Fibroblast of villous mesenchyme (primary cell): ENCODE measurements around the gene TPSD1. TPM values are rescaled to one million over a fixed set of nuclear protein-coding genes. Genes with fewer than 3 reads are reported as not detected.

Source experiments
- DNase-seq: peaks from one replicate; pipeline ENCODE4 v3.0.0-alpha.2; 2010; ENCODE audit warnings: low read depth
- H3K4me3 ChIP-seq: 2 replicates; pipeline ENCODE4 v1.5.1; 2011; ENCODE audit warnings: low read depth, mild to moderate bottlenecking, low read length
- total RNA-seq: library from RNA; depleted of rRNA; stranded (reverse); fragments of >200 nt; gene quantifications from 2 replicates; pipeline ENCODE4 v1.2.3, GENCODE V29; 2012
- TF ChIP-seq, protein P1 (sequence below): IDR thresholded peaks from 2 replicates; pipeline ENCODE4 v1.5.1; 2012; ENCODE audit warnings: low read depth, mild to moderate bottlenecking, low read length; ENCODE audit not compliant: insufficient read depth

Gene TPSD1
- total RNA-seq, 1 donor = not detected

- no peak for DNase-seq
- no peak overlapping the region for H3K4me3 ChIP-seq
- TF ChIP-seq, protein P1, sequence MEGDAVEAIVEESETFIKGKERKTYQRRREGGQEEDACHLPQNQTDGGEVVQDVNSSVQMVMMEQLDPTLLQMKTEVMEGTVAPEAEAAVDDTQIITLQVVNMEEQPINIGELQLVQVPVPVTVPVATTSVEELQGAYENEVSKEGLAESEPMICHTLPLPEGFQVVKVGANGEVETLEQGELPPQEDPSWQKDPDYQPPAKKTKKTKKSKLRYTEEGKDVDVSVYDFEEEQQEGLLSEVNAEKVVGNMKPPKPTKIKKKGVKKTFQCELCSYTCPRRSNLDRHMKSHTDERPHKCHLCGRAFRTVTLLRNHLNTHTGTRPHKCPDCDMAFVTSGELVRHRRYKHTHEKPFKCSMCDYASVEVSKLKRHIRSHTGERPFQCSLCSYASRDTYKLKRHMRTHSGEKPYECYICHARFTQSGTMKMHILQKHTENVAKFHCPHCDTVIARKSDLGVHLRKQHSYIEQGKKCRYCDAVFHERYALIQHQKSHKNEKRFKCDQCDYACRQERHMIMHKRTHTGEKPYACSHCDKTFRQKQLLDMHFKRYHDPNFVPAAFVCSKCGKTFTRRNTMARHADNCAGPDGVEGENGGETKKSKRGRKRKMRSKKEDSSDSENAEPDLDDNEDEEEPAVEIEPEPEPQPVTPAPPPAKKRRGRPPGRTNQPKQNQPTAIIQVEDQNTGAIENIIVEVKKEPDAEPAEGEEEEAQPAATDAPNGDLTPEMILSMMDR = no peak
Observed at GRCh38 chr16:1258225-1258600, 2.3 kb downstream of the TPSD1 start.

DNA sequence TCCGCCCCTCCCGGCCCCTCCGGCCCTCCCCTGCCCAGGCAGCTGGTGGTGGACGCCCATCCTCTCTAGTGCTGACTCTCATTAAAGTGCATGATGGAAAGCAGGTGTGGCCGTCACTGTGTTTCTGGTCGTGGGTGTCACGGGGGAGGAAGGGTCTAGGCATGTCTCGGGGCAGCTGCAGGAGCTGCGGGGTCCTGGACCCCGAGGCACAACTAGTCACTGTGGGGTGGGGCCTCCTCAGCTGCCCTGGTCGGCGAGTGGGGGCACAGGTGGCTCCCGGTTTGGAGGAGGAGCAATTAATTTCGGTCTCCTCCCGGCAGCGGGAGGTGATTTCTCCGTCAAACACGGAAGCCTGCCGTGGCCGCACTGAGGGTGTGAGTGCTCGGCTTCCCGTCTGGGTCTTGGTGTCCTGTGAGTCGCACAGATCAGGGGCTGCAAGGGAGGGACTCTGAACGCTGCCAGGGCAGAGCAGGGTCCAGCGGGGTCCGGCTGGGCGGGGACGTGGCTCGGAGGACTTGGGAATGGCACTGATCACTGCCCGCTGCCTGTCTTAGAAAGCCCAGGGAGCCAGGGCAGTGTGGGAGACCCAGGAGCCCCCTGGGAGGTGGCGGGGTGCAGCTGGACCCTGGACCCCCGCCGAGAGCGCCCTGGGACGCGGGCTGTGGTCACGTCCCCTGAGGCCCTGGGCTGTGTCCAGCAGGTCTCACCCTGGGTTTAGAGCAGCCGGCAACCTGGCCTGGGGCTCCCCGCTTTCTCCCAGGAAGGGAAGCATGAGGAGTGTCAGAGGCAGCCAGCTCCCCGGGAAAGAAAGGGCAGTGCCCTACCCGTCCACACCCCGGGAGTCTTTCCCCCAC lies 3.3 kb downstream of the TPSD1 start:
- H3K4me3 ChIP-seq = no peak overlapping the region
- TF ChIP-seq, protein P1 = no peak
- DNase-seq = no peak

DNA sequence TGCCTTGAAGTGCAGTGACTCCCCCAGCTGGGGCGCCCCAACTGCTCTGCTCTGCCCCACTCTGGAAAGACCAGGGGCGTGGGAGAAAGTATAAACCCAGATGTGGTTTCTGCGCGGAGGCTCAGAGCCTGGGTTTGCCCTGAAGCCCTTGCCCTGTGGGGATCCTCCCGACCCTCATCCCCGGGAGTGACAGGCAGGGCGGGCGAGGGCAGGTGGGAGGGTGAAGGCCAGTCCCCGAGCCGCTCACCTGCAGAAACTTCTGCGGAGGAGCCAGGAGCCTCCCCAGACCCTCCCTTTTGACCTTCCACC lies 3.8 kb downstream of the TPSD1 start:
- no peak for DNase-seq
- TF ChIP-seq, protein P1 = no peak

GRCh38 chr16:1260101-1260680 lies 4.3 kb downstream of the TPSD1 start:
- TF ChIP-seq, protein P1 = no peak
- no peak for DNase-seq
- no peak overlapping the region for H3K4me3 ChIP-seq

More for the DNA sequence above, 3.8 kb downstream of the TPSD1 start:
- no peak overlapping the region for H3K4me3 ChIP-seq

- TF ChIP-seq, protein P1 = no peak
- no peak for DNase-seq
Observed at GRCh38 chr16:1261131-1261892, 5.4 kb downstream of the TPSD1 start.

DNA sequence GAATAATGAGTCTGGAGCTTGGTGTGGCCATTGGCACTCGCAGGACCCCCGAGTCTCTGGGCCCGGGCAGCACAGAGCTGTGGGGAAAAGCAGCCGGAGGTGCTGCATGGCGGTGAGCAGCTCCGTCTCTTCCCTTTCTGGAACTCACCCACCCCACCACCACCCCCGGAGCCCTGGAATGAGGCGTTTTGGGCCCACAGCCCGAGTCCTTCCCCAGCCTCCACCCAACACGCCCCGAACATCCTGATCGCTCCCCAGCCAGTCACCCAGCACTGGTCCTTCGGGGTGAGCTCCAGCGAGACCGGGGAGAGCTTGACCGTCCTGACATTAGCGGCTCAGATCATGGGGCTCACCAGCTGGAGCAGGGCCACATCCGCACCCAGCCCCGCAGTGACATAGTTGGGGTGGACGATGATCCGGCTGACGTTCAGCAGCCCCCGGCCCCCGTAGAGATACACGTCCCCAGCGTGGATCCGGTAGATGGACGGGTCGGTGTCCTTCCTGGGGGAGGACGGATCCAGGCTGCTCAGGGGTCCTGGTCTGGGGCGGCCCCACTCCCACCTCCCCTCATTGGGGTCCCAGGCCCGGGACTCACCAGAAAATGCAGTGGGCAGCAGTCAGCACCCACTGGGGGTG lies 6.5 kb downstream of the TPSD1 start:
- TF ChIP-seq, protein P1 = no peak
- DNase-seq = no peak
- H3K4me3 ChIP-seq = no peak overlapping the region

More at GRCh38 chr16:1261131-1261892, 5.4 kb downstream of the TPSD1 start:
- H3K4me3 ChIP-seq = no peak overlapping the region
